ENCODE measurements around the gene STAB1. TPM values are rescaled to one million over a fixed set of nuclear protein-coding genes. Genes with fewer than 3 reads are reported as not detected.

STAB1 gene
- total RNA-seq, 1 donor, result 0.90 TPM

DNA sequence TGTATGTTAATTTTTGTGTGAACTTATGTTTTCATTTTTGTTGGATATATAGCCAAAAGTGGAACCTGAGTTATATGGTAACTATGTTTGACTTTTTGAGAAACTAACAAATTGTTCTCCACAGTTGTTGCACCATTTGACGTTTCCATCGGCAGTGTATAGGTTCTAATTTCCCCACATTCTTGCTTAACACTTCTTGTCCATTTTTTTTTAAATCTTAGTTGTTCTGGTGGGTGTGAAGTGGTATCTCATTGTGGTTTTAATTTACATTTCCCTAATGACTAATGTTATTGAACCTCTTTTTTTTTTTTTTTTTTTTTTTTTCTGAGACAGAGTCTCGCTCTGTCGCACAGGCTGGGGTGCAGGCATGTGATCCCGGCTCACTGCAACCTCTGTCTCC is 31.7 kb upstream of the STAB1 start:
- TF ChIP-seq, protein P1, sequence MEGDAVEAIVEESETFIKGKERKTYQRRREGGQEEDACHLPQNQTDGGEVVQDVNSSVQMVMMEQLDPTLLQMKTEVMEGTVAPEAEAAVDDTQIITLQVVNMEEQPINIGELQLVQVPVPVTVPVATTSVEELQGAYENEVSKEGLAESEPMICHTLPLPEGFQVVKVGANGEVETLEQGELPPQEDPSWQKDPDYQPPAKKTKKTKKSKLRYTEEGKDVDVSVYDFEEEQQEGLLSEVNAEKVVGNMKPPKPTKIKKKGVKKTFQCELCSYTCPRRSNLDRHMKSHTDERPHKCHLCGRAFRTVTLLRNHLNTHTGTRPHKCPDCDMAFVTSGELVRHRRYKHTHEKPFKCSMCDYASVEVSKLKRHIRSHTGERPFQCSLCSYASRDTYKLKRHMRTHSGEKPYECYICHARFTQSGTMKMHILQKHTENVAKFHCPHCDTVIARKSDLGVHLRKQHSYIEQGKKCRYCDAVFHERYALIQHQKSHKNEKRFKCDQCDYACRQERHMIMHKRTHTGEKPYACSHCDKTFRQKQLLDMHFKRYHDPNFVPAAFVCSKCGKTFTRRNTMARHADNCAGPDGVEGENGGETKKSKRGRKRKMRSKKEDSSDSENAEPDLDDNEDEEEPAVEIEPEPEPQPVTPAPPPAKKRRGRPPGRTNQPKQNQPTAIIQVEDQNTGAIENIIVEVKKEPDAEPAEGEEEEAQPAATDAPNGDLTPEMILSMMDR (IDR thresholded peaks at IDR 0.05; ENCODE audit: insufficient read depth, low read length), result no peak
- no peak overlapping the region for H3K4me3 ChIP-seq (ENCODE audit: low read depth, low read length)

DNA sequence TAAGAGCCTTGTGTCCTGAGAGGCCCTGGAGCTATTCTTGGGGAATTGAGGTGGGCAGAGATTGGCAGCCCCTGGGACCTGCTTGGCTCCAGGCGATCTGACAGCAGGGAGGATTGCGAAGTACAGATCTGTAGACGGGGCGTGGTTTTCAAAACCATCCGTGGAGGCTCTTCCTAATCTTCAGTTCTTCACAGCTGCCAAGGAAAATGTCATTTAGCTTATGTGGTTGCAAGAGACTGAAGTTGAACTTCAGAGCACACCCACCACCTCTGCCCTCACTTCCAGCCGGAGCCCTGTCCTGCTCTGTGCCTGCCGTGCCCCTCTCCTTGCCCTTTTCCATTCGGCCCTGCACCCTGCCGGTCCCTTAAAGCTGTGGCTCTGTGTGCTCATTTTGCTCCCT is 26.8 kb upstream of the STAB1 start:
- no peak overlapping the region for H3K4me3 ChIP-seq (ENCODE audit: low read depth, low read length)
- DNase-seq (ENCODE audit: low read depth), result peak; percentile 32

More for the DNA sequence above, 31.7 kb upstream of the STAB1 start:
- no peak for DNase-seq (ENCODE audit: low read depth)

DNA sequence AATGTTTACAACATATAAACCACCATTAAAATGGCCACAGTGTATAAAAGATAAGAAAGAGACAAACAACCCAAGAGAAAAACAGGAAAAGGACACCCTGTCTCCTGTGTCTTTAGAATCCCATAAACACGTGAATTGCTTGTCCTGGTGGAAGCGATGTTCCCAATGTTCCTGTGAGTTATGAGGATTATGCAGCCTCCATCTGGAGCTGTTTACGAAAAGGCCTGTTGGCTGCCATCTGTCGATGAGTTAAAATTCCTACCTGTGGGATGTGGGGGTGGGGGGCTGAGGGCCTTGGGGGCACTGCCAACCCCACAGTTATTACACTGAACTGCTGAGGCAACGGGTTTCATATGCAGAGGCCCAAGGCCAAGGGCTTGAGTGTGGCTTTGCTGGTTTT is 26.1 kb upstream of the STAB1 start:
- H3K4me3 ChIP-seq (ENCODE audit: low read depth, low read length), result no peak overlapping the region
- TF ChIP-seq, protein P1 (IDR thresholded peaks at IDR 0.05; ENCODE audit: insufficient read depth, low read length), result no peak
- DNase-seq (ENCODE audit: low read depth), result no peak

More for the DNA sequence above, 26.8 kb upstream of the STAB1 start:
- TF ChIP-seq, protein P1 (IDR thresholded peaks at IDR 0.05; ENCODE audit: insufficient read depth, low read length), result no peak

DNA sequence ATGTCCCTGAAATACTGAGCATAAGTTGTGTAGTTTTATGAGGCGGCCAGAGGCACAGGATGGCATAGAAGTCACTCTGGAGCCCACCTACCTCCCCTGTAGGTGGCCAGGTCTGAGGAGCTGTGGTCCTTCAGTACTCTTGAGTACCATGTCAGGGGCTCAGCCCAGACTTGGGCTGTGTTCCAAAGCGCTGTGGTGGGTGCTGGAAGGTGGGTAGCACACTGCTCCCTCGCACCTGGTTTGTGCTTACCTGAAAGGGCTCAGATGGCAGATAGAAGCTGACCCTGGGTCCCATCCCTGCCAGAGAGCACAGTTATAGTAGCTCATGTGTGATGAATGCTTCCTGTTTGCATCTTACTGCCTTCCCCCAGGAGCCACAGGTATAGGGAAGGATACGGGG is 24.2 kb upstream of the STAB1 start:
- H3K4me3 ChIP-seq (ENCODE audit: low read depth, low read length), result no peak overlapping the region
- DNase-seq (ENCODE audit: low read depth), result no peak
- TF ChIP-seq, protein P1 (IDR thresholded peaks at IDR 0.05; ENCODE audit: insufficient read depth, low read length), result no peak

DNA sequence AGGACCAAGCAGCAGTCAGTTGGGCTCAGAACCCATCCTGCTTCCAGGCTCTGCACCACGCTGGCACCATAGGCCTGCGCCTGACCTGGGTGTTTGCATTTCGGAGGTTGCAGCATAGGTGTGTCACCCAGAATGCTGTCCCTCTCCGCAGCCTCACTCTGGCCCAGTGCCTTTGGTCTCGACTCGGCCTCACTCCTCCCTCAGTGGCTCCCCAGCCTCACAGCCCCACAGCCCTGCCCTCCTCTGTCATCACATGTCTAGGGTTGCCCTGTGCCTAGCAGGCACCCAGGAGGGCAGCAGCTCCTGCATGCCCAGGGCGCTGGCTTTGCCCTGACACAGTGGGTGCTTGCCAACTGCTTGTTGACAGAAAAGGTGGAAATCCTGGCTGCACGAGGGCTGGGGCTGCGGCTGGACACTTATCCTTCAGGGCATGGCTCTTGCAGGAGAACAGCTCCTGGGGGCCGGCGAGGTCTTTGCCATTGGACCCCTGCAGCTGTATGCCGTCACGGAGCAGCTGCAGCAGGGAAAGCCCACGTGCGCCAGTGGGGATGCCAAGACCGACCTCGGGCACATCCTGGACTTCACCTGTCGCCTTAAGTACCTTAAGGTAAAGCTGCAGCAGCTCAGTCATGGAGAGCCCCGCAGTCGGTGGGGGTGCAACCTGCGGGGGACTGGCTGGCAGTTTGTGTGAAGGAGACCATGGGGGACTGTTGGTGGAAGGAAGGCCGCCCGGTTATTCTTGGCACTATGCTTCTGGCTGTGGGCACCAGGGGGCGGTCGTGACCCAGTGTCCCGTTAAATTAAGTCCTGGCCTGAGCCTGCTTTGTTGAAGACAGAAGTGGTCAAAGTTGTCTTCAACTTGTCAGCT is 23.5 kb upstream of the STAB1 start:
- H3K4me3 ChIP-seq (ENCODE audit: low read depth, low read length), result no peak overlapping the region
- DNase-seq (ENCODE audit: low read depth), result peak; percentile 43
- TF ChIP-seq, protein P1 (IDR thresholded peaks at IDR 0.05; ENCODE audit: insufficient read depth, low read length), result peak; percentile 62

DNA sequence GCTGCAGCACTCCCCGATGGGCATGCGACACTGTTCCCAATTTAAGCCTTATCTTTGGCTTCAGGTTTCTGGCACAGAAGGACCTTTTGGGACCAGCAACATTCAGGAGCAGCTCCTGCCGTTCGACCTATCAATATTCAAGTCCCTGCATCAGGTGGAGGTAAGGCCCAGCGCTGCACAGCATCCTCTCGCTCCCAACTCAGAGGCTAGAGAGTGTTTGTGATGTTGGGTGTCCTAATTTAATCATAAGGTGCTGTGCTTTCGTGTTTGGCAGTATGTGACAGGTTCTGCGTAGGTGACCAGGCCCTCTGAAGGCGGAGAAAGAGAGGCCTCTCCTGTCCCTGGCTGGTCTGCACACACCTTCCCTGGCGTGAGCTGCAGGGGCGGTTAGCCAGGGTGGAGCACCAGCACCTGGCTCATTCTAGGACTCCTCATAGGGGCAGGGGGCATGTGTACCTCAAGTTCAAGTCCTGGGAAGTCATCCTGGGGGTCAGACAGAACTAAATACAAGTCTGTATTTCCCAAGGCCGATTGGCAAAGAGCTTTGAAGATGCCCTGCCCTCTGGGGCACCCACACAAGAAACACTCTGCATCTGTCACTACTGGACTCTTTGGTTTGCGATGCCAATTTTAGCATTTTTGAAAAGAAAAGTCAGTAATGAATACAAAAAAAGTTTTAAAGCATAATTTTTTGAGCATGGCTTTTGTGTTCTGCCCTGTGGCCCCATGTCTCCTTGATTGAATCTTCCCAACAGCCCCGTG is 22.7 kb upstream of the STAB1 start:
- TF ChIP-seq, protein P1 (IDR thresholded peaks at IDR 0.05; ENCODE audit: insufficient read depth, low read length), result no peak
- H3K4me3 ChIP-seq (ENCODE audit: low read depth, low read length), result no peak overlapping the region
- no peak for DNase-seq (ENCODE audit: low read depth)

Measured in fibroblast of the aortic adventitia (primary cell).